LNCaP clone FGC (cell line): ENCODE measurements around the gene TGFBR2.

Experiments
- DNase-seq: peaks from one replicate; pipeline ENCODE4 v3.0.0-alpha.2; 2011; ENCODE audit warnings: low read depth
- H3K4me3 ChIP-seq: 2 replicates; pipeline ENCODE4 v1.5.1; 2011; ENCODE audit warnings: mild to moderate bottlenecking, low read depth, low read length, control low read depth
- CTCF ChIP-seq: IDR thresholded peaks from 2 replicates; pipeline ENCODE4 v1.5.1; 2012; ENCODE audit warnings: mild to moderate bottlenecking; ENCODE audit not compliant: control insufficient read depth, insufficient read depth; ENCODE audit errors: extremely low read depth

The TGFBR2 gene

GRCh38 chr3:30628901-30629590 is 22.6 kb downstream of the TGFBR2 start:
- TF ChIP-seq CTCF: no peak
- no peak for DNase-seq
- H3K4me3 ChIP-seq: no peak overlapping the region

GRCh38 chr3:30629746-30630145 is 23.3 kb downstream of the TGFBR2 start:
- H3K4me3 ChIP-seq: no peak overlapping the region
- no peak for TF ChIP-seq CTCF
- no peak for DNase-seq

GRCh38 chr3:30630238-30631030 is 24.0 kb downstream of the TGFBR2 start:
- no peak for TF ChIP-seq CTCF
- no peak overlapping the region for H3K4me3 ChIP-seq
- DNase-seq: no peak

- H3K4me3 ChIP-seq: no peak overlapping the region
- no peak for DNase-seq
- TF ChIP-seq CTCF: no peak
Observed at GRCh38 chr3:30631243-30631904, 25.0 kb downstream of the TGFBR2 start.

- H3K4me3 ChIP-seq: no peak overlapping the region
- no peak for TF ChIP-seq CTCF
- DNase-seq: no peak
Observed at GRCh38 chr3:30632065-30632464, 25.7 kb downstream of the TGFBR2 start.

GRCh38 chr3:30632521-30632920 is 26.1 kb downstream of the TGFBR2 start:
- H3K4me3 ChIP-seq: no peak overlapping the region
- no peak for TF ChIP-seq CTCF
- no peak for DNase-seq
